VCaP (cell line): ENCODE results near the gene VASN.
A peak's percentile ranks its signal among the peaks of the same experiment; 100 is the strongest.

Experiments used
- H3K27ac ChIP-seq: fragments of 450-650 bp; 2 replicates; pipeline ENCODE4 v1.5.1; 2017
- TF ChIP-seq, protein P1 (sequence below): fragments of 450-650 bp; conservative IDR thresholded peaks from 2 replicates; pipeline ENCODE4 v1.5.1; 2017; ENCODE audit warnings: mild to moderate bottlenecking, moderate library complexity

The VASN gene

DNA sequence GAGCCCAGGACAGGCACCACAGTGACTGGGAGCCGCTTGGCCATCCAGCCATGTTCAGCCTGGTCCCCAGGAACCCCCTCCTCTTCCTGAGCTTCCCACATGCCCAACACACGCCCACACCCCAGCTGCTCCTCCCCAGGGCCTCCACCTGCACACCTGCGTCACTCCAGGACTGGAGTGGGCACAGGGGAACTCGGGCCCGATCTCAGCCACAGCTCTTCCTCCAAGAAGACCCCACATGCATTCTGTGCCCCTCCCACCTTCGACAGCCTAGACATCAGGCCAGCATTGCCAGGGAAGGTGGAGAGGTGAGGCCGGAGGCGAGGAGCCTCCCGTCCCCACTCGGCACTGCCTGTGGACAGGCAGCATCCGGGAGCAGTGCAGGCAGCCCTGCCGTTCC, 6.0 kb upstream of the VASN start:
- H3K27ac ChIP-seq: no peak overlapping the region
- TF ChIP-seq, protein P1, sequence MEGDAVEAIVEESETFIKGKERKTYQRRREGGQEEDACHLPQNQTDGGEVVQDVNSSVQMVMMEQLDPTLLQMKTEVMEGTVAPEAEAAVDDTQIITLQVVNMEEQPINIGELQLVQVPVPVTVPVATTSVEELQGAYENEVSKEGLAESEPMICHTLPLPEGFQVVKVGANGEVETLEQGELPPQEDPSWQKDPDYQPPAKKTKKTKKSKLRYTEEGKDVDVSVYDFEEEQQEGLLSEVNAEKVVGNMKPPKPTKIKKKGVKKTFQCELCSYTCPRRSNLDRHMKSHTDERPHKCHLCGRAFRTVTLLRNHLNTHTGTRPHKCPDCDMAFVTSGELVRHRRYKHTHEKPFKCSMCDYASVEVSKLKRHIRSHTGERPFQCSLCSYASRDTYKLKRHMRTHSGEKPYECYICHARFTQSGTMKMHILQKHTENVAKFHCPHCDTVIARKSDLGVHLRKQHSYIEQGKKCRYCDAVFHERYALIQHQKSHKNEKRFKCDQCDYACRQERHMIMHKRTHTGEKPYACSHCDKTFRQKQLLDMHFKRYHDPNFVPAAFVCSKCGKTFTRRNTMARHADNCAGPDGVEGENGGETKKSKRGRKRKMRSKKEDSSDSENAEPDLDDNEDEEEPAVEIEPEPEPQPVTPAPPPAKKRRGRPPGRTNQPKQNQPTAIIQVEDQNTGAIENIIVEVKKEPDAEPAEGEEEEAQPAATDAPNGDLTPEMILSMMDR: no peak

DNA sequence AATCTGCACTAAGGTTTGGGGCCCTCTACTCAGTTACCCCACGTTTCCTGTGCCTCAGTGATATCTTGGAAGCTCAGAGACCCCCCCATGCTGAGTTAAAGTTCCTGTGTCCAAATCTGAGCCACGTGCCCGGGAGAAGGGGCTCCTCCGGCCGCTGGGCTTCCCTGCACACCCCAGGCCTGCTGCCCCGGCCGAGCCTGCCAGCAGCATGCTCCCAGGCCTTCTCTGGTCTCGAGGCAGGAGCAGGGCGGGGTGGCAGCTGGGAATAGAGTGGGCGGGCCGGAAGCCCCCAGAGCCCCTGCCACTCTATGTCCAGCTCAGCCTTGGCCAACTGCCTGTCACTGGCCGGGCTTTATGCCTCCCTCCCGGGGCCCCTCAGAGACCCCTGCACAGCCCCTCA, 5.6 kb upstream of the VASN start:
- TF ChIP-seq, protein P1: no peak

DNA sequence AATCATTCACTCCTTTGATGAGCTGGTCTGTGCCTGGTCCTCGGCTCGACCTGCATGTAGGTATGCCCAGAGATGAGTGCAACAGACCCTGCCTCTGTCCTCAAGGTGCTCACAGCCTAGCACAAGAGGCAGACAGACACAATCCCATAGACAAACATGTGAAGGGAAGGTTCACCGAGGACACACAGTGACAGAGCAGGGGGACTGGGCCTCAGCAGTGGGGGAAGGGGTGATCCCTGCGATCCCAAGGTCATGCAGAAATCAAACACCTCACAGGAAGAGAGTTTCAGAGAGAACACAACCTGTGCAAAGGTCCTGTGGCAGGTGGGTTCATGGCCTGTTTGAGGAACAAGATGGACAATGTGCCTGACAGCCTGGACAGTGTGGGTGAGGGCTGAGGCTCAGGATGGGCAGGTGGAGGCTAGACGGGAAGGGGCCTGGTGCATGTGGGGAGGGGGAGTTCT, 4.2 kb upstream of the VASN start:
- TF ChIP-seq, protein P1: no peak
- no peak overlapping the region for H3K27ac ChIP-seq

More for the DNA sequence above, 5.6 kb upstream of the VASN start:
- H3K27ac ChIP-seq: no peak overlapping the region

DNA sequence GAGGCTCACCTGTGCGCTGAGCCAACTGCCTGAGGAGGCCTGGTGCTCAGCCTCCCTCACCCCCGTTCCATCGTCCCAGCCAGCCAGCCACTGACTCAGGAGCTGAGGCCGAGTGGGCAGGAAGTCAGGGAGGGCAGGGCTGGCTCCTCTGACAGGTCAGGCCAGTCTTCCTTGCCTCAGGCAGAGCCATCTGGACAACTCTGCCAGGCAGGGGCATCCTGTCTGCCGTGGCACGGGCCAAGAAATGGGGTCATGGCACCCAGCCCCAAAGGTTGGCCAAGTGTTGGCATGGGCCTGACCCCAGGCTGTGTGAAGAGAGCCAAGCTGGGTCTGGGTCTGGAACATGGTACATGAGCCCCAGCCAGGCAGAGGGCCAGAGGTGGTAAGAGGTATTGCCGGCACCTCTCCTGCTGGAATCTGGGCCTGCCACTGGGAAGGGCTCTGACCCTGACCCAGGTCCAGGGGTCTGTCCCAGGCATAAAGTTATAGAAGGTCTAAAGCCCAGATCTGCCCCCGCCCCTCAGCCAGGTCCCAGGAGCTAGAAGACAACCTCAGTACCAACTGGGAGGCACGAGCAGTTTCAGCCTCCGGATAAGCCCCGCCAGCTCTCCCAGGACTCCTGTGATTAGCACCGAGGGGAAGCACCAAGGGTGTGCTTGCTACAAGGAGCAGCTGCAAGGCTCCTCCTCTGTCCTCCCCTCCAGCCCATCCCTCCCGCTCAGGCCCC, 2.5 kb upstream of the VASN start:
- H3K27ac ChIP-seq: peak overlapping the region; percentile 58

DNA sequence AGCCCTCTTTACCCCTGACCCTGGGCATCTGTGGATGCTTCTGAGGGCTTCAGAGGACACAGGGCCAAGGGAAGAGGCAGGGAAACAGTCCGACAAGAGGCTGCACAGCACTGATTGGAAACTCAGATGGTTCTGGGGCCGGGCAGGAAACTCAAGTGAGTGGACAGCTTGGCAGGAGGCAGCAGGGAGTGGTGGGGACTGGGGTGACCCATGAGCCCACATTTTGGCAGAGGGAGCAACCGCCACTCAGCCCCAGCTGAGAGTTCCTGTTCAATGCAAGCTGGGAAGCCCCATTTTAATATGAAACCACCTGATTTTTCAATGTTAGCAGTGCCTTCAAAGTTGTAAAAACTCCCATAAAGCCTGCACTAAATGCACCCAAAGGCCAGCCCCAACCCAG, 1.5 kb upstream of the VASN start:
- peak overlapping the region; percentile 58; the same call in 1 of the 2 replicates for H3K27ac ChIP-seq
- TF ChIP-seq, protein P1: no peak

More for the DNA sequence above, 2.5 kb upstream of the VASN start:
- TF ChIP-seq, protein P1: no peak

DNA sequence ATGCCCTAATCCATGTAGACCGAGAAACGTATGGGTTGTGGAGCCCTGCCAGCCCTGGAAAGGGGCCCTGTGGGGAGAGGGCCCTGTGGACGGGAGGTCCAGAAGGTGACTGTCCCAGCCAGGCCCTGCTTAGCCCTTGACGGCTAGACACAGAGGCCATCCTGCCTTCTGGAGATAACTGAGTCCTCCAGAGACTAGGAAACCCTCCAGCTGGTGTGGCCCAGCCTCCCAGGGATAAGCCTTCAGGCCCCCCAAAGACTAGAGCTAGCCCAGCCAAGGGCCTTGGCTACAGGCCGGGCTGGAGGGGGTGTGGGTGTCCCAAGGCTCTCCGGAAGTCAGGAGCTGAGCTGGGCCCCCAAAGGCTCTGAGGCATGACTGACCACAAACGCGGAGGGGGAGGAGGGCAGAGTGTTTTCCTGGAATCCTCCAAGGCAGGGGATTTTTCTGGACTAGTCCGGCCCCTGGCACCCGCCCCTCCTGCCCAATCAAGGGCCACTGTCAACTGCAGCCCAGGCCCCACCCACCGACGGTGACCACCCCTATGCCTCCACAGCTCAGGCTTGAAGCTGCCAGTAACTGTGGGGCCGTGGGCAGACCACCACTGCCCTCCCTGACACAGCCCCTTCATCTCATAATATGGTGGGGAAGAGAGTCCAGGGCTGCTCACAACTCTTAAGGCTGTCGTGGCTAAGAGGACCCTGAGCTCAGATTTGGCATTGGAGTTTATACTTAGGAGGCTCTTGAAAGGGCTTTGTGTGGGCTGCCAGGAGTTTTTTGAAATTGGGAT, 885 bp upstream of the VASN start:
- peak overlapping the region; percentile 83 for H3K27ac ChIP-seq
- TF ChIP-seq, protein P1: no peak

DNA sequence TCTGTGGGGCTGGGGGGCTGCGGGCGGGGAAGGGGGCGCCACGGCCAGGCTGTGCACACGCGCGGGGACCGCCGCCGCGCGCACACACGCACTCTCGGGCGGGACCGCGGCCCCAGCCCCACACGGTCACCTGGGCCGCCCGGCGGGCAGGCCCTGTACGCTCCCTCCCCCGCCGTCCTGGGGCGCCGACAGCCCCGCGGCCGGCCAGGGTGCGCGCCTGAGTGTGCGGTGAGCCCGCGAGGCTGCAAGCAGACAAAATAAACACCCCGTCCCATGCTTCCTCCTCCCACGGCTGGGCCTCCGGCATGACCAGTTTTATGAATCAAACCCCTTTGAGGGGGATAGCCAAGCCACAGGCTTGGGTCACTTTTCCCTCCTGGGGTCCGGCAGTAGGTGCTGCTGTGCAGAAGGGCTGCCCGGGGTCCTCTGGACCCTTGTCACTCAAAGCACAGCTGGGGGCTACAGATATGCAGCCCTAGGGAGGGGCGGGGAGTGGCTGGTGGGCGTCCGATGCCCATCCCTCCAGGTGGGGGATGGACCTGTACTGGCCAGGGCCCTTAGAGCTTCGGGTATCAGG, 441 bp downstream of the VASN start:
- peak overlapping the region; percentile 83 for H3K27ac ChIP-seq
- TF ChIP-seq, protein P1: no peak
